B cell (primary cell): ENCODE results near the gene MMP15. TPM values are rescaled to one million over a fixed set of nuclear protein-coding genes. Genes with fewer than 3 reads are reported as not detected.

ENCODE experiments used
- ATAC-seq: fragments of 200-7000 bp; cut with Tn5 transposase; one replicate; pipeline ENCODE4 v1.10.0; 2021; ENCODE audit warnings: low read depth, mild to moderate bottlenecking, moderate number of reproducible peaks, moderate library complexity
- CTCF ChIA-PET: fragments of 350-600 bp; sonication (Branson Sonifier 250); formaldehyde crosslinking; loops from one replicate; lab custom pipeline; 2021; ENCODE audit warnings: antibody characterized with exemption, inconsistent platforms; lab: Charles Lee
- POLR2A ChIA-PET: fragments of 350-600 bp; sonication (Branson Sonifier 250); formaldehyde crosslinking; loops from one replicate; lab custom pipeline; 2021; ENCODE audit warnings: antibody characterized with exemption; lab: Charles Lee
- DNase-seq: peaks from one replicate; pipeline ENCODE4 v3.0.0; 2013
- H2AFZ ChIP-seq: 2 replicates; pipeline ENCODE4 v1.6.1; 2012; ENCODE audit warnings: mild to moderate bottlenecking, low read depth, low read length; ENCODE audit not compliant: insufficient read depth, poor library complexity, severe bottlenecking
- H3K27ac ChIP-seq, 2 donors: 1 replicate in 1 of 2; 2 replicates in 1 of 2; pipeline ENCODE4 v1.5.1; 2012 to 2013; ENCODE audit warnings: low read length in 2 of 2, mild to moderate bottlenecking in 2 of 2, moderate library complexity in 1 of 2
- H3K27me3 ChIP-seq, 4 experiments: fragments of 200-600 bp in 1 of 4; sonication (generic) in 1 of 4; replicated peaks in 1 of 4; 1 replicate in 2 of 4; 2 replicates in 2 of 4; pipeline versions ENCODE4 v1.6.1 to v1.7.0; 2013 to 2016; ENCODE audit warnings: low read length in 3 of 4, mild to moderate bottlenecking in 2 of 4, mixed read lengths in 1 of 4, moderate library complexity in 1 of 4; ENCODE audit not compliant: insufficient read depth in 4 of 4, control insufficient read depth in 3 of 4; ENCODE audit errors: control extremely low read depth in 1 of 4
- H3K36me3 ChIP-seq, 2 experiments: replicated peaks in 1 of 2; 1 replicate in 1 of 2; 2 replicates in 1 of 2; pipeline versions ENCODE4 v1.6.1 to v1.7.1; 2013; ENCODE audit warnings: low read length in 1 of 2; ENCODE audit not compliant: insufficient read depth in 2 of 2, control insufficient read depth in 1 of 2; ENCODE audit errors: control extremely low read depth in 1 of 2, extremely low read depth in 1 of 2
- H3K4me1 ChIP-seq, 2 donors: fragments of 200-600 bp in 1 of 2; sonication (generic) in 1 of 2; 1 replicate in 1 of 2; 2 replicates in 1 of 2; pipeline versions ENCODE4 v1.5.1 to v1.6.1; 2013 to 2017; ENCODE audit warnings: low read length in 2 of 2; ENCODE audit not compliant: control insufficient read depth in 2 of 2, insufficient read depth in 2 of 2
- H3K4me2 ChIP-seq: replicated peaks from 2 replicates; pipeline ENCODE3; 2012; ENCODE audit warnings: mild to moderate bottlenecking, low read depth, low read length; ENCODE audit not compliant: poor library complexity, severe bottlenecking
- H3K4me3 ChIP-seq, 5 experiments: fragments of 200-600 bp in 1 of 5; sonication (generic) in 1 of 5; 1 replicate in 3 of 5; 2 replicates in 2 of 5; pipeline versions ENCODE4 v1.5.1 to v1.7.0; 2011 to 2016; ENCODE audit warnings: low read length in 4 of 5, mild to moderate bottlenecking in 4 of 5, low read depth in 2 of 5, control low read depth in 1 of 5, moderate library complexity in 1 of 5; ENCODE audit not compliant: insufficient read depth in 1 of 5; ENCODE audit errors: control extremely low read depth in 1 of 5, extremely low read depth in 1 of 5
- H3K79me2 ChIP-seq: fragments of 200-600 bp; sonication (generic); one replicate; pipeline ENCODE4 v1.6.0; 2016; ENCODE audit warnings: low read length; ENCODE audit not compliant: control insufficient read depth, insufficient read depth
- H3K9ac ChIP-seq: fragments of 200-600 bp; sonication (generic); 2 replicates; pipeline ENCODE4 v1.6.1; 2017; ENCODE audit warnings: mild to moderate bottlenecking, low read length, moderate library complexity
- H3K9me3 ChIP-seq, 3 donors: one replicate each; pipeline versions ENCODE4 v1.6.1 to v1.7.1; 2013; ENCODE audit warnings: low read length in 2 of 3; ENCODE audit not compliant: control insufficient read depth in 2 of 3, insufficient read depth in 1 of 3; ENCODE audit errors: control extremely low read depth in 1 of 3
- H4K20me1 ChIP-seq: 2 replicates; pipeline ENCODE4 v1.6.0; 2012; ENCODE audit warnings: mild to moderate bottlenecking, low read length; ENCODE audit not compliant: insufficient read depth, control insufficient read depth, poor library complexity, severe bottlenecking
- H3K27ac Mint-ChIP-seq: one replicate; pipeline ENCODE4 v1.8.0; 2021; ENCODE audit warnings: mixed read lengths
- H3K27me3 Mint-ChIP-seq: one replicate; pipeline ENCODE4 v1.8.0; 2021; ENCODE audit warnings: mixed read lengths
- H3K4me1 Mint-ChIP-seq: one replicate; pipeline ENCODE4 v1.8.0; 2021; ENCODE audit warnings: mixed read lengths
- H3K4me3 Mint-ChIP-seq: one replicate; pipeline ENCODE4 v1.8.0; 2021; ENCODE audit warnings: mixed read lengths
- H3K9me3 Mint-ChIP-seq: one replicate; pipeline ENCODE4 v1.8.0; 2022; ENCODE audit warnings: mixed read lengths; ENCODE audit not compliant: insufficient read depth
- EZH2 ChIP-seq: IDR thresholded peaks from 2 replicates; pipeline ENCODE4 v1.6.1; 2012; ENCODE audit warnings: borderline replicate concordance, low read depth, mild to moderate bottlenecking, moderate library complexity, low read length; ENCODE audit not compliant: insufficient read depth, poor library complexity, severe bottlenecking
- WGBS: methylation state at CpG from one replicate; pipeline ENCODE4 v1.1.5; 2013; ENCODE audit warnings: missing lambda C conversion rate; ENCODE audit not compliant: insufficient coverage; 5-methylcytosine and 5-hydroxymethylcytosine counted together
- intact Hi-C: fragments of 100-400 bp; cut with micrococcal nuclease; formaldehyde crosslinking; loops from one replicate; pipeline ENCODE4 v1.10.0; 2022
- polyA plus RNA-seq: library from polyadenylated mRNA; depleted of rRNA; stranded (reverse); fragments of >200 nt; gene quantifications from 2 replicates; pipeline ENCODE4 v1.2.3, GENCODE V29; 2012
- total RNA-seq, 2 donors: library from RNA; stranded (reverse); fragments of 120-200 nt in 1 of 2; gene quantifications; 1 replicate in 1 of 2; 2 replicates in 1 of 2; pipeline versions ENCODE4 v1.2.3 to v1.2.4, GENCODE V29; 2013 to 2022
- TF ChIP-seq, protein P1 (sequence below): fragments of 200-600 bp; IDR thresholded peaks from one replicate; pipeline ENCODE4 v1.8.0; 2022; ENCODE audit warnings: antibody characterized with exemption, mild to moderate bottlenecking

MMP15 gene
- total and polyA plus RNA-seq, 2 donors (not counting 1 experiment from before 2014, with no cell fraction given), result not detected

DNA sequence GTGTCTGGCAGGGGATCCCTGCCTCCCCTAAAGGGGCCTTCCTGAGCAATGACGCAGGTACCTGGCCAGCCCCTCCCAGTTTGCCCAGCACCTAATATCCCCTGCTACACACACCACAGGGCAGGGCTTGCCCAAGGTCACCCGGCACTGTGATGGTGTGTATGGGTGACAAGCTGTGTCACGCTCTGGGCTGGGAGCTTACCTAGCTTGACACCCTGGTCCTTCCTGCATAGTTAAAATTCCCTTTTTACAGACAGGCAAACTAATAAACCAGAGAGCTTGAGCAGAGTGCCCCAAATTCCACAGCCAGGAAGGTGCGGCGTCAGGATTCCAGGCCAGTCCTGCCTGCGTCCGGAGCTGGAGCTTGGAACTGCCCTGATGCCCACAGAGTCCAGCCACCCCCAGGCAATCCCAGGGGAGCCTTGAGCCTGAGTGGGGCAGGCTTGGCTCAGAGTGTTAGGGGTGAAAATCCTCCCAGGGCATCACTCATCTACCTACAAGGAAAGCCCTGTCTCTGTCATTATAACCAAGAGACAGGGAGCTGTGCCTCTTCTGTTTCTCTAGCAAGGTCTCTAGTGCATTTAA lies 18.1 kb downstream of the MMP15 start:
- H3K9me3 Mint-ChIP-seq, result no peaks in the 10 kb centered on the region

GRCh38 chr16:58044266-58045019 lies 18.9 kb downstream of the MMP15 start:
- H3K4me2 ChIP-seq, result no peak overlapping the region
- CTCF ChIA-PET, result no interaction called here
- TF ChIP-seq, protein P1, sequence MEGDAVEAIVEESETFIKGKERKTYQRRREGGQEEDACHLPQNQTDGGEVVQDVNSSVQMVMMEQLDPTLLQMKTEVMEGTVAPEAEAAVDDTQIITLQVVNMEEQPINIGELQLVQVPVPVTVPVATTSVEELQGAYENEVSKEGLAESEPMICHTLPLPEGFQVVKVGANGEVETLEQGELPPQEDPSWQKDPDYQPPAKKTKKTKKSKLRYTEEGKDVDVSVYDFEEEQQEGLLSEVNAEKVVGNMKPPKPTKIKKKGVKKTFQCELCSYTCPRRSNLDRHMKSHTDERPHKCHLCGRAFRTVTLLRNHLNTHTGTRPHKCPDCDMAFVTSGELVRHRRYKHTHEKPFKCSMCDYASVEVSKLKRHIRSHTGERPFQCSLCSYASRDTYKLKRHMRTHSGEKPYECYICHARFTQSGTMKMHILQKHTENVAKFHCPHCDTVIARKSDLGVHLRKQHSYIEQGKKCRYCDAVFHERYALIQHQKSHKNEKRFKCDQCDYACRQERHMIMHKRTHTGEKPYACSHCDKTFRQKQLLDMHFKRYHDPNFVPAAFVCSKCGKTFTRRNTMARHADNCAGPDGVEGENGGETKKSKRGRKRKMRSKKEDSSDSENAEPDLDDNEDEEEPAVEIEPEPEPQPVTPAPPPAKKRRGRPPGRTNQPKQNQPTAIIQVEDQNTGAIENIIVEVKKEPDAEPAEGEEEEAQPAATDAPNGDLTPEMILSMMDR, result no peak
- H4K20me1 ChIP-seq, result no peaks in the 10 kb centered on the region
- Mint-ChIP-seq H3K9me3 (no peaks in the 10 kb centered on the region), H3K4me1 (no peaks in the 10 kb centered on the region), H3K27me3 (no peaks in the 10 kb centered on the region), H3K27ac (no peak overlapping the region), H3K4me3 (no peak overlapping the region)
- H3K9me3 ChIP-seq, result no peaks in the 10 kb centered on the region
- H3K4me3 ChIP-seq, result no peak overlapping the region
- H3K27ac ChIP-seq, result no peak overlapping the region
- H3K27me3 ChIP-seq, result no peaks in the 10 kb centered on the region
- no peaks in the 10 kb centered on the region for H3K79me2 ChIP-seq
- POLR2A ChIA-PET, result no interaction called here
- intact Hi-C loops, result no loop called here
- no peak overlapping the region for H2AFZ ChIP-seq
- WGBS, result 90% methylated on average over 8 of the region's 9 CpGs
- H3K4me1 ChIP-seq, result no peaks in the 10 kb centered on the region
- DNase-seq (no peak), ATAC-seq (no peak)
- no peak overlapping the region for H3K9ac ChIP-seq
- H3K36me3 ChIP-seq, result no peaks in the 10 kb centered on the region

More for the DNA sequence above, 18.1 kb downstream of the MMP15 start:
- H3K27me3 Mint-ChIP-seq, result no peaks in the 10 kb centered on the region
- no peaks in the 10 kb centered on the region for H4K20me1 ChIP-seq
- whole genome bisulfite sequencing, result 98% methylated on average over 6 of the region's 7 CpGs
- DNase-seq (no peak), ATAC-seq (no peak)
- H3K4me2 ChIP-seq, result no peak overlapping the region
- no peaks in the 10 kb centered on the region for H3K4me1 Mint-ChIP-seq
- no peak overlapping the region for H3K9ac ChIP-seq
- H3K27me3 ChIP-seq, result no peaks in the 10 kb centered on the region
- H3K9me3 ChIP-seq, result no peaks in the 10 kb centered on the region
- no peak overlapping the region for H2AFZ ChIP-seq
- no peak overlapping the region for H3K4me3 ChIP-seq
- H3K4me1 ChIP-seq, result no peaks in the 10 kb centered on the region
- no peak overlapping the region for H3K27ac Mint-ChIP-seq
- POLR2A ChIA-PET, result no interaction called here
- H3K4me3 Mint-ChIP-seq, result no peak overlapping the region
- TF ChIP-seq, protein P1, result no peak
- TF ChIP-seq EZH2, result no peak
- H3K79me2 ChIP-seq, result no peaks in the 10 kb centered on the region
- no peaks in the 10 kb centered on the region for H3K36me3 ChIP-seq
- CTCF ChIA-PET, result no interaction called here
- intact Hi-C loops, result no loop called here
- H3K27ac ChIP-seq, result no peak overlapping the region
